Measurements from ENCODE around the gene KIAA0513. TPM values are rescaled to one million over a fixed set of nuclear protein-coding genes. Genes with fewer than 3 reads are reported as not detected.

The KIAA0513 gene
- total and polyA plus RNA-seq, 2 of the 13 experiments (the other 11 are each of a cell fraction or from before 2014, with no cell fraction given) = 1.8 TPM

GRCh38 chr16:85142771-85143211, 115.2 kb downstream of the KIAA0513 start (continued):
- TF ChIP-seq, protein P1, sequence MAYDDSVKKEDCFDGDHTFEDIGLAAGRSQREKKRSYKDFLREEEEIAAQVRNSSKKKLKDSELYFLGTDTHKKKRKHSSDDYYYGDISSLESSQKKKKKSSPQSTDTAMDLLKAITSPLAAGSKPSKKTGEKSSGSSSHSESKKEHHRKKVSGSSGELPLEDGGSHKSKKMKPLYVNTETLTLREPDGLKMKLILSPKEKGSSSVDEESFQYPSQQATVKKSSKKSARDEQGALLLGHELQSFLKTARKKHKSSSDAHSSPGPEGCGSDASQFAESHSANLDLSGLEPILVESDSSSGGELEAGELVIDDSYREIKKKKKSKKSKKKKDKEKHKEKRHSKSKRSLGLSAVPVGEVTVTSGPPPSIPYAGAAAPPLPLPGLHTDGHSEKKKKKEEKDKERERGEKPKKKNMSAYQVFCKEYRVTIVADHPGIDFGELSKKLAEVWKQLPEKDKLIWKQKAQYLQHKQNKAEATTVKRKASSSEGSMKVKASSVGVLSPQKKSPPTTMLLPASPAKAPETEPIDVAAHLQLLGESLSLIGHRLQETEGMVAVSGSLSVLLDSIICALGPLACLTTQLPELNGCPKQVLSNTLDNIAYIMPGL (CRISPR knock-in tag; IDR thresholded peaks at IDR 0.05; ENCODE audit: borderline replicate concordance in 1 of 2, low read depth in 1 of 2) = no peak
- TF ChIP-seq PHF5A (CRISPR knock-in tag; IDR thresholded peaks at IDR 0.05; ENCODE audit: low read depth, unreplicated experiment) = no peak
- TF ChIP-seq, protein P2, sequence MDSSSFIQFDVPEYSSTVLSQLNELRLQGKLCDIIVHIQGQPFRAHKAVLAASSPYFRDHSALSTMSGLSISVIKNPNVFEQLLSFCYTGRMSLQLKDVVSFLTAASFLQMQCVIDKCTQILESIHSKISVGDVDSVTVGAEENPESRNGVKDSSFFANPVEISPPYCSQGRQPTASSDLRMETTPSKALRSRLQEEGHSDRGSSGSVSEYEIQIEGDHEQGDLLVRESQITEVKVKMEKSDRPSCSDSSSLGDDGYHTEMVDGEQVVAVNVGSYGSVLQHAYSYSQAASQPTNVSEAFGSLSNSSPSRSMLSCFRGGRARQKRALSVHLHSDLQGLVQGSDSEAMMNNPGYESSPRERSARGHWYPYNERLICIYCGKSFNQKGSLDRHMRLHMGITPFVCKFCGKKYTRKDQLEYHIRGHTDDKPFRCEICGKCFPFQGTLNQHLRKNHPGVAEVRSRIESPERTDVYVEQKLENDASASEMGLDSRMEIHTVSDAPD (CRISPR knock-in tag; IDR thresholded peaks at IDR 0.05) = no peak
- no peak for TF ChIP-seq XRCC5 (optimal IDR thresholded peaks at IDR 0.05; ENCODE audit: low read length)
- no peak for TF ChIP-seq ZNF703 (CRISPR knock-in tag; IDR thresholded peaks at IDR 0.05; ENCODE audit: borderline replicate concordance)
- TF ChIP-seq STAT5B (CRISPR knock-in tag; IDR thresholded peaks at IDR 0.05) = no peak
- TF ChIP-seq UBTF (CRISPR knock-in tag; IDR thresholded peaks at IDR 0.05) = peak; percentile 32; the same call in 1 of the 2 replicates
- TF ChIP-seq ZSCAN22 (CRISPR knock-in tag; IDR thresholded peaks at IDR 0.05) = no peak
- TF ChIP-seq TAF1 (CRISPR knock-in tag; IDR thresholded peaks at IDR 0.05) = 0 out of 2 replicates have a peak, but pooled peaks have one; percentile 0
- no peak for TF ChIP-seq HNRNPUL1 (IDR thresholded peaks at IDR 0.05; ENCODE audit: low read depth, low read length)
- TF ChIP-seq ZNF891 (CRISPR knock-in tag; IDR thresholded peaks at IDR 0.05) = peak; percentile 39; the same call in 1 of the 2 replicates
- TF ChIP-seq PHF20 (CRISPR knock-in tag; IDR thresholded peaks at IDR 0.05) = peak; percentile 29; the same call in 1 of the 2 replicates
- TF ChIP-seq, protein P3, sequence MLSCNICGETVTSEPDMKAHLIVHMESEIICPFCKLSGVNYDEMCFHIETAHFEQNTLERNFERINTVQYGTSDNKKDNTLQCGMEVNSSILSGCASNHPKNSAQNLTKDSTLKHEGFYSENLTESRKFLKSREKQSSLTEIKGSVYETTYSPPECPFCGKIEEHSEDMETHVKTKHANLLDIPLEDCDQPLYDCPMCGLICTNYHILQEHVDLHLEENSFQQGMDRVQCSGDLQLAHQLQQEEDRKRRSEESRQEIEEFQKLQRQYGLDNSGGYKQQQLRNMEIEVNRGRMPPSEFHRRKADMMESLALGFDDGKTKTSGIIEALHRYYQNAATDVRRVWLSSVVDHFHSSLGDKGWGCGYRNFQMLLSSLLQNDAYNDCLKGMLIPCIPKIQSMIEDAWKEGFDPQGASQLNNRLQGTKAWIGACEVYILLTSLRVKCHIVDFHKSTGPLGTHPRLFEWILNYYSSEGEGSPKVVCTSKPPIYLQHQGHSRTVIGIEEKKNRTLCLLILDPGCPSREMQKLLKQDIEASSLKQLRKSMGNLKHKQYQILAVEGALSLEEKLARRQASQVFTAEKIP (CRISPR knock-in tag; IDR thresholded peaks at IDR 0.05; ENCODE audit: borderline replicate concordance) = no peak
- no peak for TF ChIP-seq POLR2A (IDR thresholded peaks at IDR 0.05; ENCODE audit: insufficient read depth in 1 of 2, low read depth in 2 of 2, low read length in 2 of 2)
- no peak for TF ChIP-seq ZNF180 (CRISPR knock-in tag; IDR thresholded peaks at IDR 0.05; ENCODE audit: borderline replicate concordance, low read depth)
- peak; percentile 55; the same call in 1 of the 2 replicates for TF ChIP-seq ZNF552 (CRISPR knock-in tag; IDR thresholded peaks at IDR 0.05; ENCODE audit: borderline replicate concordance)
- TF ChIP-seq MLLT10 (CRISPR knock-in tag; IDR thresholded peaks at IDR 0.05) = no peak
- TF ChIP-seq ZNF674 (CRISPR knock-in tag; IDR thresholded peaks at IDR 0.05; ENCODE audit: low read depth) = no peak
- TF ChIP-seq NR2C2 (CRISPR knock-in tag; IDR thresholded peaks at IDR 0.05; ENCODE audit: borderline replicate concordance) = no peak
- TF ChIP-seq, protein P4, sequence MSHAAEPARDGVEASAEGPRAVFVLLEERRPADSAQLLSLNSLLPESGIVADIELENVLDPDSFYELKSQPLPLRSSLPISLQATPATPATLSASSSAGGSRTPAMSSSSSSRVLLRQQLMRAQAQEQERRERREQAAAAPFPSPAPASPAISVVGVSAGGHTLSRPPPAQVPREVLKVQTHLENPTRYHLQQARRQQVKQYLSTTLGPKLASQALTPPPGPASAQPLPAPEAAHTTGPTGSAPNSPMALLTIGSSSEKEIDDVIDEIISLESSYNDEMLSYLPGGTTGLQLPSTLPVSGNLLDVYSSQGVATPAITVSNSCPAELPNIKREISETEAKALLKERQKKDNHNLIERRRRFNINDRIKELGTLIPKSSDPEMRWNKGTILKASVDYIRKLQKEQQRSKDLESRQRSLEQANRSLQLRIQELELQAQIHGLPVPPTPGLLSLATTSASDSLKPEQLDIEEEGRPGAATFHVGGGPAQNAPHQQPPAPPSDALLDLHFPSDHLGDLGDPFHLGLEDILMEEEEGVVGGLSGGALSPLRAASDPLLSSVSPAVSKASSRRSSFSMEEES (CRISPR knock-in tag; IDR thresholded peaks at IDR 0.05) = no peak

Measured in HepG2 (cell line).